ENCODE data around the gene RABAC1. TPM values are rescaled to one million over a fixed set of nuclear protein-coding genes. Genes with fewer than 3 reads are reported as not detected.

The RABAC1 gene
- total and polyA plus RNA-seq, 2 donors from 2014 or later = 146 to 333 TPM

DNA sequence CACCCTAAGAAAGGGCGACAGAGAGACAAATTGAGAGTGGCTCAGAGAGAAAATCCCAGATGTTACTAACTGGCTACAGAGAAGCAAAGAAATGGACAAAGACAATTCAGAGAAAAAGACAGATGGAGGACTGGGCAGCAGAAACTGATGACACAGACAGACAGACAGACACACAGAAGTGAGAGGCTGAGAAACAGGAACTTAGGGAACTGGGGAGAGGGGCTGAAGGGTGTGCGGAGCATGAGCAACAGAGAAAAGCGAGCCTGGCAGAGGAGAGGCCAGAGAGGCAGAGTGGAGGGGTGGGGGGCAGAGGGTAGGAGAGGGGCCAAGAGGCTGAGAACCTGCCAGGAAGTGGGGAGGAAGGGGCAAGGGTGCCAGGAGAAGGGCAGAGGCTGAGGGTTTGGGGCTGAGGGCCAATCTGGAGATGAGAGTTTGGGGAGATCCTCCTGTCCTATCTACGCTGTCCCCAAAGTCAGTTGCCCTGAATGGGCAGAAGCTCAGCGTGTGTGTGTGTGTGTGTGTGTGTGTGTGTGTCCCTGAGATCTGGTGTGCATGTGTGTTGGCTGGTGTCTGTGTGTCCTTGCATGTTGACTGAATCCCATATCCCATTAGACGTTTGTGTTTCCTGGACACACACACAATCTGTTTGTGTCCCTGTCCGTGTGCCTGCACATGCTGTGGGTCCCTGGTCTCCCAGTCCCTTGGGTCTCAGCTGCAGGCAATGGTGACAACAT, 25.3 kb downstream of the RABAC1 start:
- peaks cover 63% of the 10 kb centered on the region for H3K27me3 ChIP-seq (ENCODE audit: control insufficient read depth, insufficient read depth, low read length)
- peaks cover 0 to 3% (median 3%) of the 10 kb centered on the region in 3 donors for H3K4me1 ChIP-seq (ENCODE audit: control insufficient read depth in 2 of 3, insufficient read depth in 2 of 3, low read depth in 1 of 3, low read length in 3 of 3)
- H3K9ac ChIP-seq (ENCODE audit: low read length in 3 of 3) = no peak overlapping the region
- no peaks in the 10 kb centered on the region for H3K36me3 ChIP-seq (ENCODE audit: control insufficient read depth in 2 of 3, insufficient read depth in 3 of 3, low read length in 3 of 3)
- no peak for FAIRE-seq
- intact Hi-C loops (cut with DNase I) = no loop called here
- no peak for TF ChIP-seq CTCF (IDR thresholded peaks at IDR 0.05; ENCODE audit: borderline replicate concordance, extremely low read depth, insufficient read depth)
- no peaks in the 10 kb centered on the region for H3K9me3 ChIP-seq (ENCODE audit: control insufficient read depth in 2 of 3, insufficient read depth in 1 of 3, low read length in 3 of 3)
- H3K4me3 ChIP-seq (ENCODE audit: low read length in 3 of 3) = no peak overlapping the region
- DNase-seq = no peak
- no peak overlapping the region for H3K27ac ChIP-seq (ENCODE audit: low read depth in 2 of 2, low read length in 2 of 2)

DNA sequence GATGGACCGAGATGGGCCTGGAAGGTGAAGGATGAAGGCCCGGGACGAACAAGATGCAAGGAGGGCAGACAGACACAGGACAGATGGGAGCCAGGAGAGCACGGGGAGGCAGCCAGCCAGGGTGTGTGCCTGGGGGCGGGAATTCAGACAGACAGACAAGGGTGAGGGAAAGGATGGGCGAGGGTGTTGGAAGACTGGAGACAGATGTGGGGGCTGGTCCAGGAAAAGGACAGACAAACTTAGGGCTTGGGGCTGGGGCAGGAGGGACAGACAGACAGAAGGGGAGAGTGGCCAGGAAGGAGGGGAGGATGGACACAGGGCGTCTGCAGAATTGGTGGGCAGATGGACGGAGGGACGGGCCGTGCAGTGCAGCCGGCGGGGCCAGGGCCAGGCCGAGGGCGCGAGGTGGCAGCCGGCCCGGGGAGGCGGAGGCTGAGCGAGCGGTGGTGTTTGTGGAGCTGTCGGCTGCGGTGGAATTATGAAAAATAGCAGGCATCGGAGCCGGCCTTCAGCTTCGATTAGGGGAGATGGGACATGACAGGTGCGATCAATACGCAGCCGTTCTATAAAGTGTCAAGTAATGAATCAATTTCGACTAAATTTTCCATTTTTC, 26.3 kb downstream of the RABAC1 start:
- H3K36me3 ChIP-seq (ENCODE audit: control insufficient read depth in 2 of 3, insufficient read depth in 3 of 3, low read length in 3 of 3) = no peaks in the 10 kb centered on the region
- H3K27me3 ChIP-seq (ENCODE audit: control insufficient read depth, insufficient read depth, low read length) = peaks cover 68% of the 10 kb centered on the region
- H3K4me1 ChIP-seq (ENCODE audit: control insufficient read depth in 2 of 3, insufficient read depth in 2 of 3, low read depth in 1 of 3, low read length in 3 of 3) = peaks cover 0 to 6% (median 4%) of the 10 kb centered on the region in 3 donors
- DNase-seq (peak in 1 of 5 donors; percentile 68), FAIRE-seq (no peak)
- no peak for TF ChIP-seq CTCF (IDR thresholded peaks at IDR 0.05; ENCODE audit: borderline replicate concordance, extremely low read depth, insufficient read depth)
- no peak overlapping the region for H3K4me3 ChIP-seq (ENCODE audit: low read length in 3 of 3)
- H3K9ac ChIP-seq (ENCODE audit: low read length in 3 of 3) = no peak overlapping the region
- intact Hi-C loops (cut with DNase I) = no loop called here
- H3K9me3 ChIP-seq (ENCODE audit: control insufficient read depth in 2 of 3, insufficient read depth in 1 of 3, low read length in 3 of 3) = no peaks in the 10 kb centered on the region
- H3K27ac ChIP-seq (ENCODE audit: low read depth in 2 of 2, low read length in 2 of 2) = no peak overlapping the region

DNA sequence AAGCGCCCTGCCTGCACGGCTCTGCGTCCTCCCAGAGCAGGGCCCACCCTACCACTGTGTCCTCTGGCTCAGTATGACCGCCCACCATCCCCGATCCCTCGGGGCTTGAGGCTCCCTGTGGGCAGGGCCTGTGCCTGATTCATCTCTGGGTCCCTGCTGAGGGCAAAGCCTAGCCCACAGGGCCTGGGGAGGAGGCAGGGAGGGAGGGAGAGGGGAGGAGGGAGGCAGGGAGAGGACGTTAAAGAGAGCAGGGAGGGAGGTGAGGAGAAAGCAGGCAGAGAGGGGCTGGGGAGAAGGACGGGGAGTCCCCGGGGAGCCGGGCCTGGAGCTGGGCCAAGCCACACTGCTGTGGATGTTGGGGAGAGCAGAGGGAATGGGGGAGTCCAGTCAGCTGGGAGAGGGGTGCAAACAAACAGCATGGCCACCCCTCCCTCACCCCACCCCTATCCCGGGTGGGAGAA, 26.8 kb downstream of the RABAC1 start:
- Histone ChIP-seq H3K36me3 (ENCODE audit: control insufficient read depth in 2 of 3, insufficient read depth in 3 of 3, low read length in 3 of 3) (no peaks in the 10 kb centered on the region), H3K9ac (ENCODE audit: low read length in 3 of 3) (no peak overlapping the region), H3K4me3 (ENCODE audit: low read length in 3 of 3) (no peak overlapping the region), H3K27ac (ENCODE audit: low read depth in 2 of 2, low read length in 2 of 2) (no peak overlapping the region), H3K4me1 (ENCODE audit: control insufficient read depth in 2 of 3, insufficient read depth in 2 of 3, low read depth in 1 of 3, low read length in 3 of 3) (peaks cover 0 to 6% (median 4%) of the 10 kb centered on the region in 3 donors), H3K9me3 (ENCODE audit: control insufficient read depth in 2 of 3, insufficient read depth in 1 of 3, low read length in 3 of 3) (no peaks in the 10 kb centered on the region), H3K27me3 (ENCODE audit: control insufficient read depth, insufficient read depth, low read length) (peaks cover 70% of the 10 kb centered on the region)
- intact Hi-C loops (cut with DNase I) = no loop called here
- DNase-seq (peak in 1 of 5 donors; percentile 69), FAIRE-seq (no peak)
- no peak for TF ChIP-seq CTCF (IDR thresholded peaks at IDR 0.05; ENCODE audit: borderline replicate concordance, extremely low read depth, insufficient read depth)

All from kidney (tissue), 14 donors.